Suprapubic skin (tissue), 4 donors: ENCODE results near the gene MCM5. TPM values are rescaled to one million over a fixed set of nuclear protein-coding genes. Genes with fewer than 3 reads are reported as not detected.
"Not testable (repeated sequence)": the region's sequence is repeated elsewhere in the genome, so short reads cannot be mapped to it uniquely, and the experiment has no call there.

ENCODE experiments used
- DNase-seq, 2 donors: peaks; one replicate each; pipeline ENCODE4 v3.0.0-alpha.2; 2019; ENCODE audit warnings: low spot score in 2 of 2
- H3K27ac ChIP-seq: fragments of 200-600 bp; sonication (generic); one replicate; pipeline ENCODE4 v1.5.1; 2019
- H3K27me3 ChIP-seq: fragments of 200-600 bp; sonication (generic); one replicate; pipeline ENCODE4 v1.5.1; 2019
- H3K36me3 ChIP-seq: fragments of 200-600 bp; sonication (generic); one replicate; pipeline ENCODE4 v1.5.1; 2019
- H3K4me1 ChIP-seq: fragments of 200-600 bp; sonication (generic); one replicate; pipeline ENCODE4 v1.5.1; 2019
- H3K4me3 ChIP-seq: fragments of 200-600 bp; sonication (generic); one replicate; pipeline ENCODE4 v1.5.1; 2019; ENCODE audit warnings: mild to moderate bottlenecking
- H3K9me3 ChIP-seq: fragments of 200-600 bp; sonication (generic); one replicate; pipeline ENCODE4 v1.5.1; 2019
- CTCF ChIP-seq, 2 donors: fragments of 200-600 bp in 1 of 2; fragments of 450-650 bp in 1 of 2; sonication (generic) in 1 of 2; IDR thresholded peaks; one replicate each; pipeline ENCODE4 v1.5.1; 2016 to 2019; ENCODE audit warnings: antibody characterized with exemption in 2 of 2, mild to moderate bottlenecking in 1 of 2, moderate library complexity in 1 of 2
- EP300 ChIP-seq: sonication (generic); formaldehyde crosslinking; IDR thresholded peaks from one replicate; pipeline ENCODE4 v1.6.1; 2017; ENCODE audit warnings: antibody characterized with exemption
- POLR2A ChIP-seq, 2 donors: fragments of 450-650 bp; IDR thresholded peaks; one replicate each; pipeline ENCODE4 v1.6.1; 2017; ENCODE audit warnings: antibody characterized with exemption in 2 of 2, mild to moderate bottlenecking in 2 of 2, moderate library complexity in 2 of 2
- POLR2AphosphoS5 ChIP-seq, 3 donors: sonication (generic); formaldehyde crosslinking; IDR thresholded peaks; one replicate each; pipeline ENCODE4 v1.6.1; 2017; ENCODE audit warnings: antibody characterized with exemption in 3 of 3
- WGBS: methylation state at CpG from one replicate; pipeline ENCODE4 v1.1.5; 2018; 5-methylcytosine and 5-hydroxymethylcytosine counted together
- total RNA-seq, 4 donors: library from RNA; depleted of rRNA; stranded (reverse); fragments of >200 nt; gene quantifications; one replicate each; pipeline ENCODE4 v1.1.0, GENCODE V29; 2016

Gene MCM5
- total RNA-seq, 4 donors from 2014 or later, result 19.7 to 41.3 (median 32.6) TPM

- Histone ChIP-seq H3K36me3 (no peaks in the 10 kb centered on the region), H3K27ac (no peak overlapping the region), H3K4me3 (no peak overlapping the region), H3K4me1 (no peaks in the 10 kb centered on the region), H3K27me3 (no peaks in the 10 kb centered on the region), H3K9me3 (no peaks in the 10 kb centered on the region)
- 55% methylated on average over 9 of the region's 9 CpGs for WGBS
- TF ChIP-seq CTCF (IDR thresholded peaks at IDR 0.05), result no peak
- no peak for TF ChIP-seq EP300
- no peak for TF ChIP-seq POLR2A (IDR thresholded peaks at IDR 0.05)
- no peak for TF ChIP-seq POLR2AphosphoS5 (IDR thresholded peaks at IDR 0.05)
- no peak for DNase-seq
Observed at GRCh38 chr22:35457729-35458546, 58.0 kb downstream of the MCM5 start.

- Histone ChIP-seq H3K27ac (no peak overlapping the region), H3K4me3 (no peak overlapping the region), H3K36me3 (no peaks in the 10 kb centered on the region), H3K9me3 (no peaks in the 10 kb centered on the region), H3K4me1 (no peaks in the 10 kb centered on the region), H3K27me3 (no peaks in the 10 kb centered on the region)
- TF ChIP-seq POLR2A (IDR thresholded peaks at IDR 0.05) (no peak), EP300 (no peak), POLR2AphosphoS5 (IDR thresholded peaks at IDR 0.05) (no peak), CTCF (IDR thresholded peaks at IDR 0.05) (no peak)
- no peak for DNase-seq
- WGBS, result 55% methylated on average over 12 of the region's 18 CpGs
Observed at GRCh38 chr22:35458547-35459422, 58.8 kb downstream of the MCM5 start.

GRCh38 chr22:35459423-35459894 is 59.5 kb downstream of the MCM5 start:
- Histone ChIP-seq H3K4me1 (peaks cover 3% of the 10 kb centered on the region), H3K36me3 (no peaks in the 10 kb centered on the region), H3K4me3 (no peak overlapping the region), H3K27ac (no peak overlapping the region), H3K27me3 (no peaks in the 10 kb centered on the region), H3K9me3 (no peaks in the 10 kb centered on the region)
- WGBS, result 93% methylated on average over 14 of the region's 14 CpGs
- no peak for TF ChIP-seq POLR2A (IDR thresholded peaks at IDR 0.05)
- no peak for DNase-seq

- WGBS, result 91% methylated on average over 10 of the region's 10 CpGs
Observed at GRCh38 chr22:35459976-35460375, 60.0 kb downstream of the MCM5 start.

DNA sequence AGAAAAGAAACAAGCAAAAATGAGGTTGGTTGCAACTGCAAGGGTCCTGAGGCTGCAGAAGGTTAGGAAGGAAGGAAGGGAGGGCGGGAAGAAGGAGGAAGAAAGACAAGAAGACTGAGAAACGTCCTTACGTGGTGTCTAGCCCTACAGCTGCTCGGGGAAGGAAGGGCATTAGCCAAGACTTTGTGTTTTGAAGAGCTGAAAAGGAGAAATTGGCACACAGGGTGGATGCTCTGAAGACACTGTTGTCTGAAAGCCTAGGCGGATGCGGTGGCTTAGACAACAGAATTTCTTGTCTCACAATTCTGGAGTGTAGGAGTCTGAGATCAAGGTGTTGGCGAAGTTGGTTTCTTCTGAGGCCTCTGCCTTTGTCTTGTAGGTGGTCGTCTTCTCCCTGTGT is 60.7 kb downstream of the MCM5 start:
- no peak for DNase-seq
- Histone ChIP-seq H3K4me3 (no peak overlapping the region), H3K27me3 (no peaks in the 10 kb centered on the region), H3K4me1 (peaks cover 15% of the 10 kb centered on the region), H3K36me3 (no peaks in the 10 kb centered on the region), H3K27ac (no peak overlapping the region), H3K9me3 (no peaks in the 10 kb centered on the region)
- TF ChIP-seq CTCF (IDR thresholded peaks at IDR 0.05) (no peak), POLR2AphosphoS5 (IDR thresholded peaks at IDR 0.05) (no peak), EP300 (no peak), POLR2A (IDR thresholded peaks at IDR 0.05) (no peak)
- WGBS, result 80% methylated on average over 8 of the region's 8 CpGs

More at GRCh38 chr22:35459976-35460375, 60.0 kb downstream of the MCM5 start:
- H3K27ac ChIP-seq, DNase-seq, H3K36me3 ChIP-seq, H3K27me3 ChIP-seq, H3K4me3 ChIP-seq, H3K4me1 ChIP-seq, H3K9me3 ChIP-seq: not testable (repeated sequence)
